ENCODE measurements around the gene ARHGEF26.

GRCh38 chr3:154273381-154273780, 152.2 kb downstream of the ARHGEF26 start:
- TF ChIP-seq POLR2AphosphoS5 (IDR thresholded peaks at IDR 0.05; ENCODE audit: low read depth, low read length) (no peak), POLR2A (IDR thresholded peaks at IDR 0.05; ENCODE audit: low read depth, low read length) (no peak)
